Hepatocyte (in vitro differentiated cells): ENCODE measurements around the gene TFPI2.

Source experiments
- EZH2 ChIP-seq: fragments of 200-600 bp; sonication (generic); IDR thresholded peaks from 2 replicates; pipeline ENCODE4 v1.6.1; 2016; ENCODE audit warnings: antibody characterized with exemption, mild to moderate bottlenecking, borderline replicate concordance
- TF ChIP-seq, protein P1 (sequence below): fragments of 200-600 bp; sonication (generic); IDR thresholded peaks from 2 replicates; pipeline ENCODE4 v1.5.1; 2016; ENCODE audit warnings: antibody characterized with exemption, mild to moderate bottlenecking; ENCODE audit not compliant: poor library complexity

DNA sequence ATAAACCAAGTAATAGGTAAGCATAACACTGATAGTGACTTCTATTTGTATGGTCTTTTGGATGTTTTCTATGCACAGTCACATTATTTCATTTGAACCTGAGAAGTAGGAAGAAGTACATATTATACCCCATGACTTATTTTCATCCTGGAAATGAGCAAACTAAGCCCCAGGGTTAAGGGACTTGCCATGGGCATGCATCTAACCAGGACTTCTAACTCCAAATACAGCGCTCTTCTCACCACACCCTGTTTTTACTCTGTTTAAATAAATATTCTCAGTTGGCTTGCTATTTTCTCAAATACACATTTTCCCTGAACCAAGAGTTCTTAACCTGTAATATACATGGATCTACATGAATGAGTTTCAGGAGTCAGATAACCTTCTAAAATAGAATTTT is 47.3 kb upstream of the TFPI2 start:
- TF ChIP-seq EZH2 = no peak
- TF ChIP-seq, protein P1, sequence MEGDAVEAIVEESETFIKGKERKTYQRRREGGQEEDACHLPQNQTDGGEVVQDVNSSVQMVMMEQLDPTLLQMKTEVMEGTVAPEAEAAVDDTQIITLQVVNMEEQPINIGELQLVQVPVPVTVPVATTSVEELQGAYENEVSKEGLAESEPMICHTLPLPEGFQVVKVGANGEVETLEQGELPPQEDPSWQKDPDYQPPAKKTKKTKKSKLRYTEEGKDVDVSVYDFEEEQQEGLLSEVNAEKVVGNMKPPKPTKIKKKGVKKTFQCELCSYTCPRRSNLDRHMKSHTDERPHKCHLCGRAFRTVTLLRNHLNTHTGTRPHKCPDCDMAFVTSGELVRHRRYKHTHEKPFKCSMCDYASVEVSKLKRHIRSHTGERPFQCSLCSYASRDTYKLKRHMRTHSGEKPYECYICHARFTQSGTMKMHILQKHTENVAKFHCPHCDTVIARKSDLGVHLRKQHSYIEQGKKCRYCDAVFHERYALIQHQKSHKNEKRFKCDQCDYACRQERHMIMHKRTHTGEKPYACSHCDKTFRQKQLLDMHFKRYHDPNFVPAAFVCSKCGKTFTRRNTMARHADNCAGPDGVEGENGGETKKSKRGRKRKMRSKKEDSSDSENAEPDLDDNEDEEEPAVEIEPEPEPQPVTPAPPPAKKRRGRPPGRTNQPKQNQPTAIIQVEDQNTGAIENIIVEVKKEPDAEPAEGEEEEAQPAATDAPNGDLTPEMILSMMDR = no peak
